GM12878 (cell line): ENCODE measurements around the gene KAT2B.

Experiments used
- ATF2 ChIP-seq: IDR thresholded peaks from 2 replicates; pipeline ENCODE4 v1.6.1; 2012; ENCODE audit warnings: low read length, inconsistent platforms
- ATF3 ChIP-seq: IDR thresholded peaks from 2 replicates; pipeline ENCODE4 v1.6.1; 2011; ENCODE audit warnings: low read depth, mild to moderate bottlenecking, low read length, moderate library complexity, borderline replicate concordance; ENCODE audit errors: extremely low read depth
- ESRRA ChIP-seq: IDR thresholded peaks from 2 replicates; pipeline ENCODE4 v1.6.1; 2012; ENCODE audit warnings: mild to moderate bottlenecking, low read length, improper control_type of control experiment
- GABPA ChIP-seq: IDR thresholded peaks from 2 replicates; pipeline ENCODE4 v1.6.1; 2014; ENCODE audit warnings: antibody characterized with exemption, low read depth, mild to moderate bottlenecking, inconsistent platforms
- JUND ChIP-seq: IDR thresholded peaks from 2 replicates; pipeline ENCODE4 v1.6.1; 2012; ENCODE audit warnings: low read depth, mild to moderate bottlenecking, low read length, improper control_type of control experiment, moderate library complexity
- MYC ChIP-seq: IDR thresholded peaks from 2 replicates; pipeline ENCODE4 v1.6.1; 2011; ENCODE audit warnings: mild to moderate bottlenecking, low read length, moderate library complexity, inconsistent platforms; ENCODE audit not compliant: insufficient read depth, insufficient replicate concordance, insufficient read length, severe bottlenecking
- POLR2A ChIP-seq: IDR thresholded peaks from 2 replicates; pipeline ENCODE4 v1.6.1; 2011; ENCODE audit warnings: low read depth, mild to moderate bottlenecking, low read length
- SP1 ChIP-seq: IDR thresholded peaks from one replicate; pipeline ENCODE4 v1.6.1; 2011; ENCODE audit warnings: low read depth, low read length
- TF ChIP-seq, protein P1 (sequence below), 3 experiments: IDR thresholded peaks in 2 of 3; conservative IDR thresholded peaks in 1 of 3; 2 replicates each; pipeline ENCODE4 v1.5.1; 2011; ENCODE audit warnings: low read depth in 3 of 3, low read length in 3 of 3, mild to moderate bottlenecking in 3 of 3, control low read depth in 2 of 3, moderate library complexity in 2 of 3, inconsistent platforms in 1 of 3, mixed read lengths in 1 of 3; ENCODE audit not compliant: control insufficient read depth in 2 of 3, insufficient read depth in 1 of 3; ENCODE audit errors: extremely low read depth in 1 of 3
- TF ChIP-seq, protein P2 (sequence below): fragments of 450-650 bp; IDR thresholded peaks from 2 replicates; pipeline ENCODE4 v1.6.1; 2018; ENCODE audit warnings: borderline replicate concordance, mild to moderate bottlenecking; ENCODE audit not compliant: partially characterized antibody
- TF ChIP-seq, protein P3 (sequence below): IDR thresholded peaks from 2 replicates; pipeline ENCODE4 v1.6.1; 2012; ENCODE audit warnings: improper control_type of control experiment, low read depth, low read length; ENCODE audit not compliant: insufficient replicate concordance

- TF ChIP-seq, protein P1, sequence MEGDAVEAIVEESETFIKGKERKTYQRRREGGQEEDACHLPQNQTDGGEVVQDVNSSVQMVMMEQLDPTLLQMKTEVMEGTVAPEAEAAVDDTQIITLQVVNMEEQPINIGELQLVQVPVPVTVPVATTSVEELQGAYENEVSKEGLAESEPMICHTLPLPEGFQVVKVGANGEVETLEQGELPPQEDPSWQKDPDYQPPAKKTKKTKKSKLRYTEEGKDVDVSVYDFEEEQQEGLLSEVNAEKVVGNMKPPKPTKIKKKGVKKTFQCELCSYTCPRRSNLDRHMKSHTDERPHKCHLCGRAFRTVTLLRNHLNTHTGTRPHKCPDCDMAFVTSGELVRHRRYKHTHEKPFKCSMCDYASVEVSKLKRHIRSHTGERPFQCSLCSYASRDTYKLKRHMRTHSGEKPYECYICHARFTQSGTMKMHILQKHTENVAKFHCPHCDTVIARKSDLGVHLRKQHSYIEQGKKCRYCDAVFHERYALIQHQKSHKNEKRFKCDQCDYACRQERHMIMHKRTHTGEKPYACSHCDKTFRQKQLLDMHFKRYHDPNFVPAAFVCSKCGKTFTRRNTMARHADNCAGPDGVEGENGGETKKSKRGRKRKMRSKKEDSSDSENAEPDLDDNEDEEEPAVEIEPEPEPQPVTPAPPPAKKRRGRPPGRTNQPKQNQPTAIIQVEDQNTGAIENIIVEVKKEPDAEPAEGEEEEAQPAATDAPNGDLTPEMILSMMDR (IDR thresholded peaks at IDR 0.05 in 2 of 3, conservative IDR thresholded peaks at IDR 0.05 in 1 of 3; ENCODE audit: control insufficient read depth in 2 of 3, extremely low read depth in 1 of 3, insufficient read depth in 1 of 3, low read depth in 3 of 3, low read length in 3 of 3) = no peak
- TF ChIP-seq, protein P2, sequence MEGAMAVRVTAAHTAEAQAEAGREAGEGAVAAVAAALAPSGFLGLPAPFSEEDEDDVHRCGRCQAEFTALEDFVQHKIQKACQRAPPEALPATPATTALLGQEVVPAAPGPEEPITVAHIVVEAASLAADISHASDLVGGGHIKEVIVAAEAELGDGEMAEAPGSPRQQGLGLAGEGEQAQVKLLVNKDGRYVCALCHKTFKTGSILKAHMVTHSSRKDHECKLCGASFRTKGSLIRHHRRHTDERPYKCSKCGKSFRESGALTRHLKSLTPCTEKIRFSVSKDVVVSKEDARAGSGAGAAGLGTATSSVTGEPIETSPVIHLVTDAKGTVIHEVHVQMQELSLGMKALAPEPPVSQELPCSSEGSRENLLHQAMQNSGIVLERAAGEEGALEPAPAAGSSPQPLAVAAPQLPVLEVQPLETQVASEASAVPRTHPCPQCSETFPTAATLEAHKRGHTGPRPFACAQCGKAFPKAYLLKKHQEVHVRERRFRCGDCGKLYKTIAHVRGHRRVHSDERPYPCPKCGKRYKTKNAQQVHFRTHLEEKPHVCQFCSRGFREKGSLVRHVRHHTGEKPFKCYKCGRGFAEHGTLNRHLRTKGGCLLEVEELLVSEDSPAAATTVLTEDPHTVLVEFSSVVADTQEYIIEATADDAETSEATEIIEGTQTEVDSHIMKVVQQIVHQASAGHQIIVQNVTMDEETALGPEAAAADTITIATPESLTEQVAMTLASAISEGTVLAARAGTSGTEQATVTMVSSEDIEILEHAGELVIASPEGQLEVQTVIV = no peak
- no peak for TF ChIP-seq ESRRA
- TF ChIP-seq ATF2 = no peak
- no peak for TF ChIP-seq JUND
- no peak for TF ChIP-seq GABPA
- TF ChIP-seq POLR2A = no peak
- no peak for TF ChIP-seq MYC
- no peak for TF ChIP-seq ATF3
- TF ChIP-seq SP1 = no peak
- TF ChIP-seq, protein P3, sequence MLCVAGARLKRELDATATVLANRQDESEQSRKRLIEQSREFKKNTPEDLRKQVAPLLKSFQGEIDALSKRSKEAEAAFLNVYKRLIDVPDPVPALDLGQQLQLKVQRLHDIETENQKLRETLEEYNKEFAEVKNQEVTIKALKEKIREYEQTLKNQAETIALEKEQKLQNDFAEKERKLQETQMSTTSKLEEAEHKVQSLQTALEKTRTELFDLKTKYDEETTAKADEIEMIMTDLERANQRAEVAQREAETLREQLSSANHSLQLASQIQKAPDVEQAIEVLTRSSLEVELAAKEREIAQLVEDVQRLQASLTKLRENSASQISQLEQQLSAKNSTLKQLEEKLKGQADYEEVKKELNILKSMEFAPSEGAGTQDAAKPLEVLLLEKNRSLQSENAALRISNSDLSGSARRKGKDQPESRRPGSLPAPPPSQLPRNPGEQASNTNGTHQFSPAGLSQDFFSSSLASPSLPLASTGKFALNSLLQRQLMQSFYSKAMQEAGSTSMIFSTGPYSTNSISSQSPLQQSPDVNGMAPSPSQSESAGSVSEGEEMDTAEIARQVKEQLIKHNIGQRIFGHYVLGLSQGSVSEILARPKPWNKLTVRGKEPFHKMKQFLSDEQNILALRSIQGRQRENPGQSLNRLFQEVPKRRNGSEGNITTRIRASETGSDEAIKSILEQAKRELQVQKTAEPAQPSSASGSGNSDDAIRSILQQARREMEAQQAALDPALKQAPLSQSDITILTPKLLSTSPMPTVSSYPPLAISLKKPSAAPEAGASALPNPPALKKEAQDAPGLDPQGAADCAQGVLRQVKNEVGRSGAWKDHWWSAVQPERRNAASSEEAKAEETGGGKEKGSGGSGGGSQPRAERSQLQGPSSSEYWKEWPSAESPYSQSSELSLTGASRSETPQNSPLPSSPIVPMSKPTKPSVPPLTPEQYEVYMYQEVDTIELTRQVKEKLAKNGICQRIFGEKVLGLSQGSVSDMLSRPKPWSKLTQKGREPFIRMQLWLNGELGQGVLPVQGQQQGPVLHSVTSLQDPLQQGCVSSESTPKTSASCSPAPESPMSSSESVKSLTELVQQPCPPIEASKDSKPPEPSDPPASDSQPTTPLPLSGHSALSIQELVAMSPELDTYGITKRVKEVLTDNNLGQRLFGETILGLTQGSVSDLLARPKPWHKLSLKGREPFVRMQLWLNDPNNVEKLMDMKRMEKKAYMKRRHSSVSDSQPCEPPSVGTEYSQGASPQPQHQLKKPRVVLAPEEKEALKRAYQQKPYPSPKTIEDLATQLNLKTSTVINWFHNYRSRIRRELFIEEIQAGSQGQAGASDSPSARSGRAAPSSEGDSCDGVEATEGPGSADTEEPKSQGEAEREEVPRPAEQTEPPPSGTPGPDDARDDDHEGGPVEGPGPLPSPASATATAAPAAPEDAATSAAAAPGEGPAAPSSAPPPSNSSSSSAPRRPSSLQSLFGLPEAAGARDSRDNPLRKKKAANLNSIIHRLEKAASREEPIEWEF = no peak
These were observed 35.0 kb downstream of the KAT2B start for GRCh38 chr3:20075197-20075596.
